GM23248 (cell line): ENCODE measurements around the gene DLG3.

ENCODE experiments used
- EZH2 ChIP-seq: fragments of 200-600 bp; sonication (generic); IDR thresholded peaks from 2 replicates; pipeline ENCODE4 v1.6.1; 2018; ENCODE audit warnings: antibody characterized with exemption, mild to moderate bottlenecking; ENCODE audit not compliant: insufficient read depth, poor library complexity, severe bottlenecking
- EZH2phosphoT487 ChIP-seq: fragments of 200-600 bp; sonication (generic); IDR thresholded peaks from 2 replicates; pipeline ENCODE4 v1.6.1; 2018; ENCODE audit warnings: antibody characterized with exemption, moderate library complexity, mild to moderate bottlenecking, low read depth; ENCODE audit not compliant: insufficient read depth

DNA sequence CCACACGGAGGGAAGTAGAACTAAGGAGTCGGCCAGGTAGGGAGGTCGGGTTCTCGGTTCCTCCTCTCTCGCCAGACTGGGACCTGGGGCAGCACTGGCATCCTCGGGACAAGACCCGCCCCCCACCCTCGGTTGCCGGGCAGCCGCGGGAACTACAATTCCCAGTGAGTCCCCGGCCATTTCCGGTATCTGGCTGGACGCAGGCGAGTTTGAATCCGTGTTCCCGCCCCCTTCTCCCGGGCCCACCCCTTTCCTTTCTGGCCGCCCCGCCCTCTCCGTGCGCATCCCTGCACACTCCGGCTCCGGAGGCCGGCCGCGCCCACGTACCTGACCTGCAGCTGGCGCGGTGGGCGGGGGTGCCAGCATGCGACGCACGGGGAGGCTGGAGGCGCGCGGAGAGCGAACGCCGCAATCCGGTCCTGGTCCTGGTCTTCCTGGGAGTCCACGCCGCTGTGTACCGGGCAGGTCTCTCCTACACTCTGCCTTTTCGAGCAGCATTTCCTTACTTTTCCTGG, 10.2 kb upstream of the DLG3 start:
- no peak for TF ChIP-seq EZH2
- no peak for TF ChIP-seq EZH2phosphoT487
